Measurements from ENCODE around the gene MAGEA11. TPM values are rescaled to one million over a fixed set of nuclear protein-coding genes. Genes with fewer than 3 reads are reported as not detected.
"Not testable (repeated sequence)": the region's sequence is repeated elsewhere in the genome, so short reads cannot be mapped to it uniquely, and the experiment has no call there.

Gene MAGEA11, protein sequence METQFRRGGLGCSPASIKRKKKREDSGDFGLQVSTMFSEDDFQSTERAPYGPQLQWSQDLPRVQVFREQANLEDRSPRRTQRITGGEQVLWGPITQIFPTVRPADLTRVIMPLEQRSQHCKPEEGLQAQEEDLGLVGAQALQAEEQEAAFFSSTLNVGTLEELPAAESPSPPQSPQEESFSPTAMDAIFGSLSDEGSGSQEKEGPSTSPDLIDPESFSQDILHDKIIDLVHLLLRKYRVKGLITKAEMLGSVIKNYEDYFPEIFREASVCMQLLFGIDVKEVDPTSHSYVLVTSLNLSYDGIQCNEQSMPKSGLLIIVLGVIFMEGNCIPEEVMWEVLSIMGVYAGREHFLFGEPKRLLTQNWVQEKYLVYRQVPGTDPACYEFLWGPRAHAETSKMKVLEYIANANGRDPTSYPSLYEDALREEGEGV
- not detected in 2 replicates for polyA plus RNA-seq (2011; rRNA removed)
- polyA minus RNA-seq (2011; rRNA and poly(A)+ RNA removed) = not detected in 2 replicates

DNA sequence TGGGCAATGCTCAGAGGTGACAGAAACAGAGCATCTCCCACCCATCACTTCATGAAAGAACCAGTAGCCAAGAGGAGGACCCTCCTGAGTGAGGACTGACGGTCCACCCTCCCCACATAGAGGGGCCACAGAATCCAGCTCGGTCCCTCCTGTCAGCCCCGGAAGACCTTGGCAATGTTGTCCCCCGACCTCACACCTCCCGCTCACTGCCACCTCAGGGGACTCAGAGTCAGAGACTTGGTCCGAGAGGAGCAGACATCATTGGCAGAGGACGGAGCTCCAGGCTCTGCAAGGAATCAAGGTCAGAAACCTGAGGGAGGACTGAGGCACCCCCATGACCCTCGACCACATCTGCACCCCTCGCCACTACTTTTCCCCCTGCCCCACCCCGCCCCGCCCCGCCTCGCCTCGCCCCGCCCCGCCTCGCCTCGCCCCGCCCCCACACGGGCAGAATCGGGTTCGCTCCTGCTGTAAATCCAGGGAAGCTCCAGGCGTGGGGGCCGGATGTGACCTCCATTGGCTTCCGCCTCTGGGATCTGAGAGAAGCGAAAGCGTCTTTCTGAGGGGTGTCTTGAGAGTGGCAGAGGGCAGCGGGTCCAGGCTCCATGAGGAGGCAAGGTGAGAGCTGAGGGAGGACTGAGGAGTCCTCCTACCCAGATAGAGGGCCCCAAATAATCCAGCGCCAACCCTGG lies at the start of gene MAGEA11:
Gene MAGEA11 (plus strand): TSS at position 516 of the 692 bp plus-strand sequence. CDS start 1,100 bp downstream, outside the sequence.
- POLR2A ChIA-PET = no interaction called here

GRCh38 chrX:149675088-149675487 lies 36.8 kb upstream of the MAGEA11 start:
- CTCF ChIA-PET; H3K4me3 ChIP-seq (ENCODE audit: low read depth, low read length); POLR2A ChIA-PET: not testable (repeated sequence)

More for the DNA sequence above, at the start of gene MAGEA11:
- CTCF ChIA-PET = no interaction called here
- no peaks in the 10 kb centered on the region for H3K27me3 ChIP-seq (ENCODE audit: control insufficient read depth, insufficient read depth, low read length)
- TF ChIP-seq, protein P1, sequence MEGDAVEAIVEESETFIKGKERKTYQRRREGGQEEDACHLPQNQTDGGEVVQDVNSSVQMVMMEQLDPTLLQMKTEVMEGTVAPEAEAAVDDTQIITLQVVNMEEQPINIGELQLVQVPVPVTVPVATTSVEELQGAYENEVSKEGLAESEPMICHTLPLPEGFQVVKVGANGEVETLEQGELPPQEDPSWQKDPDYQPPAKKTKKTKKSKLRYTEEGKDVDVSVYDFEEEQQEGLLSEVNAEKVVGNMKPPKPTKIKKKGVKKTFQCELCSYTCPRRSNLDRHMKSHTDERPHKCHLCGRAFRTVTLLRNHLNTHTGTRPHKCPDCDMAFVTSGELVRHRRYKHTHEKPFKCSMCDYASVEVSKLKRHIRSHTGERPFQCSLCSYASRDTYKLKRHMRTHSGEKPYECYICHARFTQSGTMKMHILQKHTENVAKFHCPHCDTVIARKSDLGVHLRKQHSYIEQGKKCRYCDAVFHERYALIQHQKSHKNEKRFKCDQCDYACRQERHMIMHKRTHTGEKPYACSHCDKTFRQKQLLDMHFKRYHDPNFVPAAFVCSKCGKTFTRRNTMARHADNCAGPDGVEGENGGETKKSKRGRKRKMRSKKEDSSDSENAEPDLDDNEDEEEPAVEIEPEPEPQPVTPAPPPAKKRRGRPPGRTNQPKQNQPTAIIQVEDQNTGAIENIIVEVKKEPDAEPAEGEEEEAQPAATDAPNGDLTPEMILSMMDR (IDR thresholded peaks at IDR 0.05; ENCODE audit: insufficient read depth, low read depth, low read length) = no peak
- H3K36me3 ChIP-seq (ENCODE audit: control insufficient read depth, insufficient read depth, low read length) = no peaks in the 10 kb centered on the region
- DNase-seq (ENCODE audit: low read depth) = no peak
- H3K4me3 ChIP-seq (ENCODE audit: low read depth, low read length) = no peak within 1 kb of the TSS

DNA sequence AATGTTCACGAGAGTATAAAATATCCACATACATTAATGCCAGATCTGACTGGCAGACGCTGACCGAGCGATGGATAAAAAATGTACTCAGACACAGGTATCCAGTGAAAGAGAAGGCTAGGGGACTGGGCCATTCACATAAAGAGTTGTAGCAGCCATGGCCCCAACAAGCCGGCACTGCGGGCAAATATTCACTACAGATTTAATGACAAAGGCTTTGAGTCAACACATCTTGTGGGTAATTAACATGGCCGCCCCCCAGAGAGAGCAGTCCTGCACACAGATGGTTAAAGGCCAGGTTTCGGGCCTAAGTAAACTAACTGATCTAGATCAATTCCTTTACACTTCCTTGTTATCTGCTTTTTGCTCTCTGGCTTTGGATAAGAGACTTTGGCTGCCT lies 36.3 kb upstream of the MAGEA11 start:
- CTCF ChIA-PET; H3K36me3 ChIP-seq (ENCODE audit: control insufficient read depth, insufficient read depth, low read length); DNase-seq (ENCODE audit: low read depth); POLR2A ChIA-PET; H3K4me3 ChIP-seq (ENCODE audit: low read depth, low read length); H3K27me3 ChIP-seq (ENCODE audit: control insufficient read depth, insufficient read depth, low read length): not testable (repeated sequence)

More at GRCh38 chrX:149675088-149675487, 36.8 kb upstream of the MAGEA11 start:
- H3K36me3 ChIP-seq (ENCODE audit: control insufficient read depth, insufficient read depth, low read length); H3K27me3 ChIP-seq (ENCODE audit: control insufficient read depth, insufficient read depth, low read length); DNase-seq (ENCODE audit: low read depth): not testable (repeated sequence)

DNA sequence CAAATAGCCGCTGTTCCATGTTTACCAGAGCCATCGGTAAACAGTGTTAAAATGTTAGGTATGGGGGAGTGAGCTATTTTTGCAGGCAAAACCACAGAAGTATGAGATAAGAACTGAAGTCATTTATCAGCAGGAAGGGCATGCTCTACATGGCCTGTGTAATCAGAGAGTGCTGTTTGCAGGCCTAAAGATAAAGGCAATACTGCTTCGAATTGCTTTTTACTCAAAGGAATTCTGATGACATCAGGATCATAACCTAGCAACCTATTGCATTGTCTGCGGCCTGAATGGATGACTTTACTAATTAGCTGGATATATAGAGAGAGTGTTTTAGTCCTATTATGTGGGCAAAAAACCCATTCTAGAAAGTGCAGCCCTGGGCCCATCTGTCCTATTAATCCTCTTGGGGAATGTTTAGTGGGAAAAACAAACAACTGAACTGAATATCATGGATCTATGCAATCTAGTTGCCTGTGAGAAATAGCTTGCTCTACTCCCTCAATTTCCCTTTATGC lies 32.6 kb upstream of the MAGEA11 start:
- H3K4me3 ChIP-seq (ENCODE audit: low read depth, low read length); DNase-seq (ENCODE audit: low read depth); H3K36me3 ChIP-seq (ENCODE audit: control insufficient read depth, insufficient read depth, low read length); H3K27me3 ChIP-seq (ENCODE audit: control insufficient read depth, insufficient read depth, low read length); POLR2A ChIA-PET; CTCF ChIA-PET: not testable (repeated sequence)

DNA sequence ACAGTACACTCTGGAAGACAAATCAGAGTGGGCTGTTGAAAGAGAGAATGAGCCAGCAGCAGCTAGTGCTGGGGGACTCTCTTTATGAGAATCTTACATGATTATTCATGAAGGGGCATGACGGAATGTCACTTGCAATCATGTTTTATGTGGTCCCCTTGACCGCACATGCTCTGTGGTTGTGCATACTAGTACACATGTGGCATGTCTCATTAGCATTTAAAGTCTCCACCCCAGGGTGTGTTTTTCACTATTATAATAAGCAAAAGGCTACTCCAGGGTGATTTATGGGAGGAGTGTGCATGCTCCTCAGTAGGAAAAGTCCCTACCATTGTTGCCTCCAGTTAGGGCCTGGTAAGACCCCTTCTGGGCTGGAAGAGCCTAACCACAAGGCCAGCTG lies 30.7 kb upstream of the MAGEA11 start:
- H3K36me3 ChIP-seq (ENCODE audit: control insufficient read depth, insufficient read depth, low read length) = no peaks in the 10 kb centered on the region
- POLR2A ChIA-PET = no interaction called here

GRCh38 chrX:149682031-149682430 lies 29.8 kb upstream of the MAGEA11 start:
- no peak overlapping the region for H3K4me3 ChIP-seq (ENCODE audit: low read depth, low read length)
- H3K36me3 ChIP-seq (ENCODE audit: control insufficient read depth, insufficient read depth, low read length) = no peaks in the 10 kb centered on the region
- no peak for DNase-seq (ENCODE audit: low read depth)
- ChIA-PET POLR2A (no interaction called here), CTCF (no interaction called here)
- TF ChIP-seq, protein P1 (IDR thresholded peaks at IDR 0.05; ENCODE audit: insufficient read depth, low read depth, low read length) = no peak
- H3K27me3 ChIP-seq (ENCODE audit: control insufficient read depth, insufficient read depth, low read length) = no peaks in the 10 kb centered on the region

More for the DNA sequence above, 30.7 kb upstream of the MAGEA11 start:
- Histone ChIP-seq H3K4me3 (ENCODE audit: low read depth, low read length) (no peak overlapping the region), H3K27me3 (ENCODE audit: control insufficient read depth, insufficient read depth, low read length) (no peaks in the 10 kb centered on the region)
- DNase-seq (ENCODE audit: low read depth) = no peak
- TF ChIP-seq, protein P1 (IDR thresholded peaks at IDR 0.05; ENCODE audit: insufficient read depth, low read depth, low read length) = no peak
- CTCF ChIA-PET = no interaction called here
